HG02588 (cell line): ENCODE data around the gene PCDH9.

Experiments used
- ATAC-seq: cut with Tn5 transposase; IDR thresholded peaks from one replicate; pipeline ENCODE4 v1.9.1; 2021; ENCODE audit warnings: mild to moderate bottlenecking, moderate library complexity; ENCODE audit not compliant: unreplicated experiment

PCDH9 gene

DNA sequence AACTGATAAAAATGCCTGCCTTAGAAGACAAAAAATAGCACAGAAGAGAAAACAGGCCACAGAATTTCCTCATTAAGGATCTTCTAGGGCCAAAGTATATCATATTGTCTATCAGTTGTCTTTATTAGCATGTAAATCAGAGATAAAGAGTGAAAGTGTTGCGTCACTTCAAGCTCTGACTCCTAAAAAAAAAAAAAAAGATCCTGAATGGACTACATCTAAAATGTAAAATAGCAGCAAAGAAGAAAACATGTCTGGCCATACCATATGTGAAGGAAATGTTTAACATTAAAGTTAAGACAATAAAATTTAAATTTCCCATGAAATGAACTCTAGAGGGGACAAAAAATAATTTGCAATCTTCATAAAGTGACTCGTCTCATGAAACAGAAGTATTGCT lies 237.4 kb downstream of the PCDH9 start:
- no peak for ATAC-seq

DNA sequence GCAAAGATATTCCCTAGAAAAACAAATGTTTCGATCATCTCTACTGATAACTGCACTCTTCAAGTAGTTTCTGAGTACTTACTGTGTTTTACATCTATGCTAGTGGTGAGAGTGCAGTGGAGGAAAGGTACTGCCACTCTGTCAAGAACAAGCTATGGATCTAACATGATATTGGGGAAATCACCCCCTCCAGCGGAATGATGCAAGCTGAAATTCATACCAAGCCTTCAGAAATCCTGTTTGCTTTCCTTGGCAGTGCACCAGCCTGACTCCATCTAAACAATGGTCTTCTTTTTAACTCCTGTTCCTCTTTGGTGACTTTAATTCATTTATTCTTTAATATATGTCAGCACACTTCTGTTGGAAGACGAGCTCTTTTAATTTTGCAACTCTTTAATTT lies 238.0 kb downstream of the PCDH9 start:
- no peak for ATAC-seq

DNA sequence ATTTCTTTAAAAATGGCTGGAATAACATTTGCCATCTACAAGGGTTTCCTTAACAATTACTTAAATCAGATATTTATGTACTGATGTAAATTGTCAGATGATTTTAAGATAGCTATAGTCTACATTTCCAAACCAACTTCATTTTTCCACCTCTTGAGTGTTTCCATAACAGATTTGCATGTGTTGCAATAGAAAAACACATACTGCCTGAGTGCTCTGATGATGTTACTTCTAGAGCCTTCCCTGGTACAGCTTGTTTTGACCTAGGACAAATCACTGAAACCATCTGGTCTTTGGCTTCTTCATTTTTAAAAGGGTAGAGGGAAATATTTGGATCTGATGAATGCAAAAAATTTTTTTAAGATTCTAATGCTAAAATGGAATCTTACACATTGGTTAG lies 245.9 kb downstream of the PCDH9 start:
- no peak for ATAC-seq

DNA sequence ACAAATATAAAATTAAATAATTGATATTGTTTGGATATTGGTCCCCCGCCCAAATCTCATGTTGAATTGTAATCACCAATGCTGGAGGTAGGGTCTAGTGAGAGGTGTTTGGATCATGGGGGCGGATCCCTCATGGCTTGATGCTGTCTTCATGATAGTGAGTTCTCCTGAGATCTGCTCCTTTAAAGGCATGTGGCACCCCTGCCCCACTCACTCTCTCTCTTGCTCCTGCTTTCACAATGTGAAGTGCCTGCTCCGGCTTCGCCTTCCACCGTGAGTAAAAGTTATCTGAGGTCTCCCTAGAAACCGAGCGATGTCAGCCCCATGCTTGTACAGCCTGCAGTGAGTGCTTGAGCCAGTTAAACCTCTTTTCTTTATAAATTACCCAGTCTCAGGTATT lies 248.2 kb downstream of the PCDH9 start:
- ATAC-seq: no peak

DNA sequence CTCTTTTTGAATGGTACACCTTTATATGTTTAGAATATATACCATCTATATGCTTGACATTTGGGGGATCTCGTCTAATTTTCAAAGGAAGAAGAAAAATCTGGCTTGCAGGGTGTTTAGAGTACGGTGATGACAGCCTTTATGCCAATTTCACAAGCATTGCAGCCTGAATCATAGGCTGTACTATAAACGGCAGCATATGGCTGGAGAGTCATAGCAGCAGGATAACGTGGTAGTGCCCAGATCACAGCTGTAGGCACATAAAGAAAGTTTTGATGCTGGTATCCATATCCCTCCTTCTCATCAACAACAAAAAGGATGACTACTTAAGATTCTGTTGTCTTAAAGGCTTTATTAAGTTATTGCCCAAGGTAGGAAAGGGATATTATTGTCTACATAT lies 253.0 kb downstream of the PCDH9 start:
- no peak for ATAC-seq

DNA sequence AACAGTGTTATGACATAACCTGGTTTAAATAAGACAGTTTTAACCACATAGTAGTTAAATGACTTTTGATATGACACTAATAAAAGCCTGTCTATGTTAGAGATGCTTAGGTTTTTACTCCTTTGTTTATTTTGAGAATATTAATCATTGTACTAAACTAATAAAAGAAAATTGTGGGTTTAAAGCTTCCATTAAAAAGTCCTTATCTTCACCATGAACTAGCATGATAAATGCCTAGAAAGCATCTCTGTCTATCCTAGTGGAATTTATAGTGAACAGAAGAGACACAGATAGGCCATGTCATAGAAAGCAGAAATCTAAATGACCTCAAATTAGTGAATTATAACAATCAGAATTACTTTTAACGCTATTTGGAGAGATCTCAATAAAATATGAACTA lies 255.2 kb downstream of the PCDH9 start:
- no peak for ATAC-seq

DNA sequence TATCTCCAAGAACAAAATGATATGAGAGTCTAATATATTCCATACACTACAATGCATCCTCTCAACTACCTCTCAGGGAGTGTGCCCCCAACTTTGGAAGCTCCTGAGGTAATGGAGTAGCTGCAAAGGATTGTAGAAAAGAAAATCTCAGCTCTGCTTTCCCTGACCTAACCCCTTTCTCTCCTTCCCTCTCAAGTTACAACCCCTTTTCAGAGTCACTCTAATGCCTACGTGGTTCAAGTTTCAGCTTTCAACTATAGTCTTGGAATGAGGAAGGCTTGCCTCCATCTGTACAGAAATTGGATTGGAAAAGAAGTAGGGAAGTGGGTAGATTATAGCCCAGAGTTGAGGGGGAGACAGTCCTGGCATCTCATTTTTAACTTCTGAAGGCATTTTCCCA lies 256.0 kb downstream of the PCDH9 start:
- no peak for ATAC-seq

DNA sequence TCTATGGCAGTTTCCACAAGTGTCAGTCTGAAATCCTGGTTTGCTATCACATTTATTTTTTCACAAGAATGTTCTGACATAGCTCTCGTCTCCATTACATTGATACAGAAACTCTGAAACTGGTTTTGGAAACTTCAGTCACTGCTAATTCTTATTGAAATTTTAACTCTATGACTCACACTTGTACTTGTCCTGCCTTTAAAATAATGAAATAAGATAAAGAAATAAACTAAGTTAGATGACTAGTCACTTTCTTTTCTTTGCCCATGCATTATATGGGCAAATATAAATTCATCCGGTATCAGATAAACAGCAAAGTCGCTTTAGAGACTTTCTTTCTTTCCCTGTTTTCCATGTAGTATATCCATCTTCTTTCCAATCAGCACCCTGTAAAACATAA lies 257.5 kb downstream of the PCDH9 start:
- ATAC-seq: no peak

DNA sequence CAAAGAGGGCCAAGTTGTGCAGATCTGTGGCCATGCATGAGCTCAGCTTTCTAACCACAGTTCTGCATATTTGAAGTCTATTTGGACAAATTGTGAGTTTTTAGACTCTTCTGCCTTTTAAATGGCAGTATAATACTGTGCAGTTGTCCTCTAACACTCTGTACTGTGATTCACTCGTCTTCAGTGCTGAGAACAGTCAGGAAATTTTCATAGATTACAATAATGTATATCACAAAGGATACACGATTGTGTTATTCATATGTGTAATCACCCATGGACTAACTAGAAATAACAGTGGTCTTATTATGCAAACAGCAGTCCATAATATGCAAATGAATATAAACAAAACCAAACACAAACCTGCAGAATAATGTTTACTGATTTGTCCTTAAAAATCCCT lies 259.1 kb downstream of the PCDH9 start:
- no peak for ATAC-seq

DNA sequence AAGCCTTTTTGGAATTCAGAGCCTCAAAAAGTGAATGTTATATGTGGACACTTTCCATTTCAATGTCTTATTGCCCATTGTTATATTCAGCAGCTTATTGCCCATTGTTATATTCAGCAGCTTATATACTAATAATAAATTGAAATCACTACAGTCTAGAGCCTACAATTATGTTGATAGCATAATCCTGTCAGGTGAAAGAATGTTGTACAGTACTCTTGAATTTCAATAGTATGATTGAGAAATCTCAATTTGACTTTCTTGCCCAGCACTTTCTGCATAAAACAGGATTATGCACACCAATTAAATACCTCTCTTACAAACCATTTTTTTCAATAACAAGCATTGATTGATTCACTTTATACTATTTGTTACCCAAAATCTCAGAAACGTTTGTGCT lies 260.8 kb downstream of the PCDH9 start:
- no peak for ATAC-seq

DNA sequence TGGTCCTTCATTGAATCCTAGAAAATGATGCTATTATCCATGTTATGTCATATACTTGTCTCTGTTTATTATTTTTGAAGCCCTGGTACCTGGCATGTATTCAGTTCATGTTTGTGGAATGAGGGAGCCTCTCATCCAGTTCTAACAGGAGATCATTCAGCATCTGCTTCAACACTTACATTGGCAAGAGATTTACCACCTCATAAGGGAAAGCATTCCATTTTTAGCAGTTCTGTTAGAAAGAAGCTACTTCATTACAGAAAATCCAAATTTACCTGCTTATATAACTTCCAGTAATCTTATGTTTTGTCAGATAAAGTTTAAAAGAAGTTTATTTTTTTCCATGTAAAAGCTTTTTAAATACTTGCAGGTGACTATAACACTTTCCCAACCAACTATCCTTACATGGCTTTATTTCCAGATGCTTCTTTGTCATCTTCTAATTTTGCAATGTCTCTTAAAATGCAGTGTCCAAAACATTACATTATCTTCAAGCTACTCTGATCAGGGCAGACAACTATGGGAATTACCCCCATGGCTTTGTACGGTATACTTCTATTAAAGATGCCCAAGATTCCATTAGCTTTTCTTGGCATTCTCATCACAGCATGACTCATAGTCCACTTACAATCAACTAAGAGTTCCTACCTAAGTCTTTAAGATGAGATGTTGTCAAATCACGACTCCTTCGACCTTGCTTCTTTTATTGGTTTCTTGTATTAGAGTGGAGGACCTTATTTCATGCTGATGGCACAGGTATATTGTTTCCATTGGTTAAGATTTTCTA lies 262.1 kb downstream of the PCDH9 start:
- ATAC-seq: no peak

DNA sequence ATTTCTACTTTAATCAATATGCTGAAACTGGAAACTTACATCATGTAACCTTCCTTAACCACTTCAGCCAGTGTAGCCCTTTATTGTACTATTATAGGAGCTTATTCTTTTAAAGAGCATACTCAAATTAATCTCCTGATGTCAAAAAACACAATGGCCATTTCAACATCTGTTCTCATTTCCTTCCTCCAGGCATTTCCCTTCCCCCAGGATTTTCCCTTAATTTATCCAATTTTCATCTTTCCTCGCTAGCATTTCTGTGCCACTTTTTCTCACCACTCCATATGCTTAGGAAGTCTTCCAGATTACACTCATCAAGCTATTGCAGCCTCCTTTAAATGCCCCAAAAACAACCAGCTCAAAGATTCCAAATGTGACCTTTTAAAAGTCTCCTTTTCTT lies 265.0 kb downstream of the PCDH9 start:
- ATAC-seq: no peak

DNA sequence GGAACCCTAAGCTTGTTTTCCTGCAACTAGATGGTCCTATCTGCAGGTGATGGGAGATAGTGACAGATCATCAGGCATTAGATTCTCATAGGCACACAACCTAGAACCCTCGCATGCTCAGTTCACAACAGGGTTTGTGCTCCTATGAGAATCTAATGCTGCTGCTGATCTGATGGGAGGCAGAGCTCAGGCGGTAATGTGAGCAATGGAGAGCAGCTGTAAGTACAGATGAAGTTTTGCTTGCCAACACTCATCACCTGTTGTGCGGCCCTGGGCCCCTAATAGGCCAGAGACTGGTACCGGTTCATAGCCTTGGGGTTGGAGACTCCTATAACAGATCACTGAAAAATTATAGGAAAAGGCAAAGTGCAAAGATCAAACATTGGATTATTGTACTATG lies 267.2 kb downstream of the PCDH9 start:
- no peak for ATAC-seq

DNA sequence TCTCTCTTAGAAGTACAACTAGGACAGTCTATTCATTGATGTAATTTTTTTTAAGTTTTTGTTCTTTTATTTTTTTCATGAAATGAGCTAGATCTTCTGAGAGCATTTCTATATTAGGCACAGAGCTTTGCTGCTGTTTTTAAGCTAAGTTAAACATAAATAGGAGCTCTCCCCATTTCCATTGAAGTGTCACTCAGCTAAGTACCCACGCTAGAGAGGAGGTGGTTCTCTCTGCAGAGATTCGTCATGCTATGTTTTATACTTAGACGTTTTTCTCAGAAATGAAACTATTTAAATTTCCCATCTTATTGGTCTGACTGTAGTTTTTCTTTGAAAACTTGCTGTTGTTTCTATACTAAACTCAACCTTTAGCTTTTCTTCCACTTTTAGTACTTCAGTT lies 271.5 kb downstream of the PCDH9 start:
- ATAC-seq: no peak

DNA sequence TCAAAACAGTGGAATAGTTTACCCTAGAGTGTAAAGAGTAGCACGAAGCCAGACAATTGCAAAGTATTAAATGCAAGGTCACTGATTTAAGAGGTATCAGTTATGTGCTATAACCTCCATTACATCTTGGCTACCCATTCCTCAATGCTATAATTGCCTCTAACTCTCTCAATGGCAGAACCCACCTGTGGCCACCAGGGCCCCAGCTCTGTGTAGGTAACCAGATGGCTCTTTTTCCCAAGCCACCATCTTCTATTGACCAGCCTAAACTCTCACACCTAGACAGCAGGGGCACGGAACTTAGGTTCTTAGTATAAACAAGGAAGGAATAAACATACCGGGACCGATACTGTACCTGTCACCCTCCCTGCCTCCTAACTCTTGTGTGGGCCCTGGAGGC lies 277.6 kb downstream of the PCDH9 start:
- ATAC-seq: no peak

DNA sequence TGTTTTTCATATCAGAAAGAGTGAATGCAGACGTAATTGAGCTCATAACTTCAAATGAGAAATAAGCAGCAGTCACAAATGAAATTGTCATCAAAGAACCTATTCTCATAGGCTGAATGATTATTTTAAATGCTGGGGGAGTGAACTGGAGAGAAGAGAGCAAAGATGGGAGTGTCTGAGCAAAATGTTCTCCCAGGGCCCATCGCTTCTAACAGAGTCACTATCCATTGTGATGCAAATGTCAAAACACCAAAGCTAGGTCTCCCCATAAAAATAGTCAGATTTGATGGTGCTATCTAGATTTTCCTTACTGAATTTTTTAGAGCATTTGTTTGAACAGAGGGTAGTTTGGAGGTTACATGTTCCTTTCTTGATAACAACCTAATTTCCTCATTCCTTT lies 278.7 kb downstream of the PCDH9 start:
- ATAC-seq: no peak

DNA sequence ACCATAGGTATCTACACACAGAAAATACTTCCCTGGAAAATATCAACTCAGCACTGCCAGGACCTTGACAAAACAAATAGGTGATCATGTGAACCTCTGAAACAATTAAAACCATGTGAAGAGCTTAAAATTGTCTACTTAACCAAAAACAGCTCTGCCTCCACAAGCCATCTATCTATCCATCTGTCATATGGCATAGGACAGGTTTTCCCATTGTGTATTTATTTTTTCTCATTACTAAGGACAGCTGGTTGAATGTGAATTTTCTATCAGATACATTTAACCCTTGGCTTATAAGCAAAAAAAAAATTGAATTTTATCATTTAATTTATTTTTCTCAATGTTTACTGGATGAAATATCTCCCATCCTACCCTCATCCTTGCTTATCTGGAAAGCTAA lies 279.5 kb downstream of the PCDH9 start:
- ATAC-seq: no peak

DNA sequence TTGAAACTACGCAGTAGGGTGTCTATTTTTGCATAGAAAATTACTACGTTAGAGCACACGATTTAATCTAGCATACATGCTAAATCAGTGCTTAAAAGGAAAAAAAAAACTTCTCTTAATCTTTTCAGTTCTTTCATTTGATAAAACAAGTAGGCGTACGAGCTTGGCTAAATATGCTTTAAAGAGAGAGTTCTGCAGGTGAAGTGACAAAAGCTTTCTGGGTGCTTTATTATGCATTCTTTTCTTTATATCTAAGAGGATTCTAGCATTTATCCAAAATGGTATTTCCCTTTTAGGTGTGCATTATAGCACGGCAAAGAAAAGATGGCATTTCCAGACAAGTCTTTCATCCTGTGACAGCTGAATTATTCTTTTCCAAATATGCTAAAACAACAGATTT lies 281.2 kb downstream of the PCDH9 start:
- ATAC-seq: no peak

DNA sequence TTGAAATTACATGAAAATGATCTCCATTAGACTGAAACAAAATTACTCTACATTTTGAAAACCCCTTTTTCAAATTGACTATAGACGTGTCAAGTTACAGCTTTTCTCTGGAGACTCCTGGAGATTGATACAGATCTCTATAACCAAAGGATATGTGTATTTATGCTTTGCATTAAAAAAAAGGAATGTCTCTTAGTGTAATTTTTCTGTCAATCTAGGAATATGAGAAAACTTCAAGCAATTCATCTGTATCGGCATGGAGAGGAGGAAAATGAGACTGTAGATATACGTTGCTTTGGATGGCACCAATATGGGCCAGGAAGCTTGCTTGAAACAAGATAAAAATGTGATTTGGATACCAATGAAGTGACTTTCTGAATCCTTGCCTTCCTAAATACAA lies 286.6 kb downstream of the PCDH9 start:
- ATAC-seq: no peak

DNA sequence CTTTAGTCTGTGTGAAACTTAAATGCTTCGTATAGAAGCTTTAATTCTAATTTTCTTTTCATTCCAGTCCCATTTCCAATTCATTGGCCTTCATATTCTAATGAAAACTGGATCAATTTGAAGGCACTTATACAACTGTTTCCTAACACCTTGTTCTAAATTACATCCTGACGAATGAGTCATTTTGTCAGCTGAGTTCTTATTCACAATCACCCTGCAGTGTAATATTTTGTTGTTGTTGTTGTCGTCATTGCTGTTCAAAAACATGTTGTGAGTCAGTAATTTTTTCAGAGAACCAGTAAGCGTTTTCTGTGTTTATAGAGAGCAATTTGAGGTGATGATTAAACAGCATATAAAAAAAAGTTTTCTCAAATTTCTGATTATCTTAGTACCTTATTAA lies 290.0 kb downstream of the PCDH9 start:
- ATAC-seq: no peak

DNA sequence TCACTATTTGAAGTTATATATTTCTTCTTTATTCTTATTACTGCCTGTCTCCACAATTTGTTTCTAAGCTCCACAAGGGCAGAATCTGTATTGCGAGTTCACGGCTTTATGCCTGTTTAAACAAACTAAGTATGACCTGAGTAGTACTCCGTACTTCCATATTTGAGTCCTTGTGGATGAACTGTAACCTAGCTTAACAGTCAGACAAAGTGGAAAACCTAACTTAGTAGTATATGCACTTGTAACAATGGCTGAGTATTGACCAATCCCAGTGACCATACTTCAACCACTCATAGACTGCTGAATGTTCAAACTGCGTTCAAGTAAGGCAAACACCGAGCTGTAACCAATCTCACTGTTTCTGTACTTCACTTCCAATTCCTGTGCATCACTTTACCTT lies 292.7 kb downstream of the PCDH9 start:
- no peak for ATAC-seq

DNA sequence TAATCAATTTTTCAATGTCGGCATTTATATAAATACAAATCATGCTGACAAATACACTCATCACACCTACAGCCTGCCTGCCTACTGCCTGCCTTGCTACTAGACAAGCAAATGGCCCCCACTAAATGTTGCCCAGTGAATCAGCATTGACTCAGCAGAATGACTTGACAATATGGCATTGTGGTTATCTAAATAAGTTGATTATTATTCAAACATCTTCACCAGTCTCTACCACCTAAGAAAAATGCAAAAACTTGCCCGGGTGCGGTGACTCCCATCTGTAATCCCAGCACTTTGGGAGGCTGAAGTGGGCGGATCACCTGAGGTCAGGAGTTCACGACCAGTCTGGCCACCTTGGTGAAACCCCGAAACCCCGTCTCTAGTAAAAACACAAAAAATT lies 296.1 kb downstream of the PCDH9 start:
- no peak for ATAC-seq

DNA sequence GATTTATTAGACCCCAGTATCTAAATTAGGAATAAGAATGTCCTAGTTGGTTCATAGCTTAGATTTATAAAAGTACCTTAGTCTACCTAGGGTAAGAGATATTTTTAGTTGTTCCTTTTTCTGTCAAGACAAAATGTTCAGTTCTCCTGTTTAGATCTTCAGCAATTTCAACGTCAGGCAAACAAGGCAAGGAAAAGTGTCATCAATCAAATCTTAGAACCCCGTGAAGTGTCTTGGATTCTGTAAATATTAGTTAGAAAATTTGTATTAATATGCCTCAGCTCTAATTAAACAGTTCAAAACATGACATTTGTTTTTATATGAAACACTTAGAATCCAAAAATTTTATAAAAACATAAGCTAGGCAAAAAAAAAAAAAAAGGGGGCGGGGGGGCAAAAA lies 296.6 kb downstream of the PCDH9 start:
- ATAC-seq: no peak
